K562 (cell line): ENCODE results near the gene CALHM3.

Source experiments
- ATF3 ChIP-seq, 2 experiments: fragments of 450-650 bp in 1 of 2; sonication (generic) in 1 of 2; formaldehyde crosslinking in 1 of 2; IDR thresholded peaks in 1 of 2; conservative IDR thresholded peaks in 1 of 2; 2 replicates each; pipeline versions ENCODE4 v1.6.1 to v1.8.1; 2016 to 2023; ENCODE audit warnings: mild to moderate bottlenecking in 2 of 2, moderate library complexity in 2 of 2, inconsistent platforms in 1 of 2, missing genetic modification reagents in 1 of 2
- CTCF ChIP-seq, 3 experiments: IDR thresholded peaks in 2 of 3; conservative IDR thresholded peaks in 1 of 3; 2 replicates each; pipeline ENCODE4 v1.5.1; 2011 to 2012; ENCODE audit warnings: low read length in 3 of 3, mild to moderate bottlenecking in 3 of 3, control low read depth in 2 of 3, improper control_type of control experiment in 1 of 3, inconsistent platforms in 1 of 3, low read depth in 1 of 3, mixed read lengths in 1 of 3, moderate library complexity in 1 of 3; ENCODE audit not compliant: insufficient read depth in 2 of 3
- EP300 ChIP-seq: IDR thresholded peaks from 2 replicates; pipeline ENCODE4 v1.6.1; 2012; ENCODE audit warnings: low read length, improper control_type of control experiment
- FOXA1 ChIP-seq: fragments of 450-650 bp; IDR thresholded peaks from 2 replicates; pipeline ENCODE4 v1.6.1; 2016; ENCODE audit warnings: mild to moderate bottlenecking, borderline replicate concordance
- HCFC1 ChIP-seq: IDR thresholded peaks from 2 replicates; pipeline ENCODE4 v1.6.1; 2012; ENCODE audit warnings: low read depth, low read length, improper control_type of control experiment
- MAX ChIP-seq: sonication (generic); formaldehyde crosslinking; IDR thresholded peaks from 2 replicates; pipeline ENCODE4 v1.9.0; 2022; ENCODE audit warnings: mild to moderate bottlenecking, missing genetic modification reagents
- MLLT1 ChIP-seq, 2 experiments: fragments of 450-650 bp; IDR thresholded peaks; 2 replicates each; pipeline ENCODE4 v1.6.1; 2016
- MXI1 ChIP-seq: IDR thresholded peaks from 2 replicates; pipeline ENCODE4 v1.6.1; 2011; ENCODE audit warnings: low read depth, mild to moderate bottlenecking, improper control_type of control experiment, low read length
- MYC ChIP-seq, 2 experiments: fragments of 250-450 bp in 1 of 2; sonication (Bioruptor Pico) in 1 of 2; IDR thresholded peaks; 2 replicates each; pipeline versions ENCODE4 v1.5.1 to v1.6.1; 2012 to 2021; ENCODE audit warnings: low read depth in 2 of 2, borderline replicate concordance in 1 of 2, improper control_type of control experiment in 1 of 2, low read length in 1 of 2, mild to moderate bottlenecking in 1 of 2, moderate library complexity in 1 of 2
- POLR2AphosphoS5 ChIP-seq: IDR thresholded peaks from 2 replicates; pipeline ENCODE4 v1.6.1; 2011; ENCODE audit warnings: mild to moderate bottlenecking, low read depth, low read length, moderate library complexity; ENCODE audit not compliant: control insufficient read depth, insufficient read depth
- RHOXF2B ChIP-seq: fragments of 250-450 bp; sonication (Bioruptor Pico); conservative IDR thresholded peaks from 2 replicates; pipeline ENCODE4 v1.5.1; 2021
- ZNF121 ChIP-seq: sonication (generic); formaldehyde crosslinking; conservative IDR thresholded peaks from 2 replicates; pipeline ENCODE4 v1.8.0; 2022; ENCODE audit warnings: missing genetic modification reagents

DNA sequence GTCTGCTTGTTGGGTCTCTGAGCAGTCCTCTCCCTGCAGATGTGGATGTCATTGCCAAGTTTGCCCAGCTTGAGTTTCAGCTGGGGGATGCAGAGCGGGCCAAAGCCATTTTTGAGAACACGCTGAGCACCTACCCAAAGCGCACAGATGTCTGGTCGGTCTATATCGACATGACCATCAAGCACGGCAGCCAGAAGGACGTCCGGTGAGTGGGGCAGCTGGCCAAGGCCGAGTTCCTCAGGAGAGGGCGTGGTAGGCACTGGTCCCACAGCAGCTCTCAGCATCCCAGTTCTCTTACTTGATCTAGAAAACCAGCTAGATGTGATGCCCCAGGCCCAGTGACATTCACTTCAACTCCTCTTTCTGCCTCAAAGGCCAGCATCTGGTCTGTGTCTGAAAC is 34.6 kb downstream of the CALHM3 start:
- TF ChIP-seq CTCF (IDR thresholded peaks at IDR 0.05 in 2 of 3, conservative IDR thresholded peaks at IDR 0.05 in 1 of 3; ENCODE audit: insufficient read depth in 2 of 3, low read depth in 1 of 3, low read length in 3 of 3) (no peak), MAX (no peak), ATF3 (IDR thresholded peaks at IDR 0.05) (no peak), ATF3 (CRISPR knock-in tag; conservative IDR thresholded peaks at IDR 0.05) (no peak), MLLT1 (IDR thresholded peaks at IDR 0.05) (no peak), ZNF121 (CRISPR knock-in tag) (no peak), RHOXF2B (CRISPR knock-in tag) (no peak), FOXA1 (no peak), POLR2AphosphoS5 (no peak), EP300 (no peak), MYC (IDR thresholded peaks at IDR 0.05; ENCODE audit: low read depth, low read length) (no peak), MYC (CRISPR knock-in tag; IDR thresholded peaks at IDR 0.05; ENCODE audit: borderline replicate concordance, low read depth) (no peak), MXI1 (no peak), HCFC1 (no peak)
